H1 (cell line): ENCODE data around the gene VWA5A.

Source experiments
- BACH1 ChIP-seq: IDR thresholded peaks from 2 replicates; pipeline ENCODE4 v1.6.1; 2012; ENCODE audit warnings: low read length, improper control_type of control experiment
- BCL11A ChIP-seq, 2 experiments: IDR thresholded peaks; one replicate each; pipeline ENCODE4 v1.6.1; 2011; ENCODE audit warnings: low read depth in 2 of 2, low read length in 2 of 2, mild to moderate bottlenecking in 2 of 2
- CEBPB ChIP-seq: IDR thresholded peaks from 2 replicates; pipeline ENCODE4 v1.6.1; 2012; ENCODE audit warnings: low read depth, low read length
- CREB1 ChIP-seq: IDR thresholded peaks from 2 replicates; pipeline ENCODE4 v1.6.1; 2012; ENCODE audit warnings: inconsistent platforms
- EZH2 ChIP-seq: fragments of 200-600 bp; sonication (generic); IDR thresholded peaks from 2 replicates; pipeline ENCODE4 v1.7.1; 2012; ENCODE audit warnings: low read depth, mild to moderate bottlenecking, moderate library complexity, low read length, inconsistent platforms; ENCODE audit not compliant: severe bottlenecking
- GTF2F1 ChIP-seq: IDR thresholded peaks from 2 replicates; pipeline ENCODE4 v1.6.1; 2012; ENCODE audit warnings: low read depth, low read length, improper control_type of control experiment, borderline replicate concordance
- JUN ChIP-seq: IDR thresholded peaks from 2 replicates; pipeline ENCODE4 v1.6.1; 2011; ENCODE audit warnings: low read depth, mild to moderate bottlenecking, improper control_type of control experiment, low read length
- JUND ChIP-seq: IDR thresholded peaks from 2 replicates; pipeline ENCODE4 v1.6.1; 2011; ENCODE audit warnings: mild to moderate bottlenecking, improper control_type of control experiment, low read length
- POLR2A ChIP-seq, 2 experiments: IDR thresholded peaks; 1 replicate in 1 of 2; 2 replicates in 1 of 2; pipeline ENCODE4 v1.6.1; 2011; ENCODE audit warnings: low read depth in 2 of 2, low read length in 2 of 2, mild to moderate bottlenecking in 2 of 2; ENCODE audit errors: control extremely low read depth in 1 of 2
- SP1 ChIP-seq: IDR thresholded peaks from 2 replicates; pipeline ENCODE4 v1.6.1; 2011; ENCODE audit warnings: low read depth, low read length
- USF2 ChIP-seq: IDR thresholded peaks from 2 replicates; pipeline ENCODE4 v1.6.1; 2011; ENCODE audit warnings: low read length, improper control_type of control experiment
- YY1 ChIP-seq: IDR thresholded peaks from 2 replicates; pipeline ENCODE4 v1.6.1; 2011; ENCODE audit warnings: low read depth, mild to moderate bottlenecking, low read length
- TF ChIP-seq, protein P1 (sequence below), 3 experiments: IDR thresholded peaks; 1 replicate in 2 of 3; 2 replicates in 1 of 3; pipeline versions ENCODE4 v1.5.1 to v1.6.1; 2011; ENCODE audit warnings: low read length in 3 of 3, mild to moderate bottlenecking in 3 of 3, inconsistent platforms in 2 of 3, low read depth in 1 of 3, moderate library complexity in 1 of 3; ENCODE audit not compliant: insufficient read depth in 1 of 3; ENCODE audit errors: control extremely low read depth in 1 of 3

GRCh38 chr11:124113890-124114289, 1.4 kb upstream of the VWA5A start:
- TF ChIP-seq JUN = no peak
- no peak for TF ChIP-seq USF2
- TF ChIP-seq JUND = no peak
- TF ChIP-seq SP1 = no peak
- no peak for TF ChIP-seq CEBPB
- TF ChIP-seq YY1 = no peak
- TF ChIP-seq, protein P1, sequence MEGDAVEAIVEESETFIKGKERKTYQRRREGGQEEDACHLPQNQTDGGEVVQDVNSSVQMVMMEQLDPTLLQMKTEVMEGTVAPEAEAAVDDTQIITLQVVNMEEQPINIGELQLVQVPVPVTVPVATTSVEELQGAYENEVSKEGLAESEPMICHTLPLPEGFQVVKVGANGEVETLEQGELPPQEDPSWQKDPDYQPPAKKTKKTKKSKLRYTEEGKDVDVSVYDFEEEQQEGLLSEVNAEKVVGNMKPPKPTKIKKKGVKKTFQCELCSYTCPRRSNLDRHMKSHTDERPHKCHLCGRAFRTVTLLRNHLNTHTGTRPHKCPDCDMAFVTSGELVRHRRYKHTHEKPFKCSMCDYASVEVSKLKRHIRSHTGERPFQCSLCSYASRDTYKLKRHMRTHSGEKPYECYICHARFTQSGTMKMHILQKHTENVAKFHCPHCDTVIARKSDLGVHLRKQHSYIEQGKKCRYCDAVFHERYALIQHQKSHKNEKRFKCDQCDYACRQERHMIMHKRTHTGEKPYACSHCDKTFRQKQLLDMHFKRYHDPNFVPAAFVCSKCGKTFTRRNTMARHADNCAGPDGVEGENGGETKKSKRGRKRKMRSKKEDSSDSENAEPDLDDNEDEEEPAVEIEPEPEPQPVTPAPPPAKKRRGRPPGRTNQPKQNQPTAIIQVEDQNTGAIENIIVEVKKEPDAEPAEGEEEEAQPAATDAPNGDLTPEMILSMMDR (IDR thresholded peaks at IDR 0.05; ENCODE audit: control extremely low read depth in 1 of 3, insufficient read depth in 1 of 3, low read depth in 1 of 3, low read length in 3 of 3) = no peak
- TF ChIP-seq BCL11A (IDR thresholded peaks at IDR 0.05; ENCODE audit: low read depth in 2 of 2, low read length in 2 of 2) = no peak
- TF ChIP-seq EZH2 = no peak
- TF ChIP-seq BACH1 = no peak
- TF ChIP-seq POLR2A (IDR thresholded peaks at IDR 0.05; ENCODE audit: control extremely low read depth in 1 of 2, low read depth in 2 of 2, low read length in 2 of 2) = no peak
- TF ChIP-seq GTF2F1 = no peak
- no peak for TF ChIP-seq CREB1
